Kidney capillary endothelial cell (primary cell): ENCODE measurements around the gene TMPRSS4.
"Not testable (repeated sequence)": the region's sequence is repeated elsewhere in the genome, so short reads cannot be mapped to it uniquely, and the experiment has no call there.

Experiments used
- DNase-seq: peaks from one replicate; pipeline ENCODE4 v3.0.0-alpha.2; 2018; ENCODE audit warnings: low spot score

The TMPRSS4 gene

DNA sequence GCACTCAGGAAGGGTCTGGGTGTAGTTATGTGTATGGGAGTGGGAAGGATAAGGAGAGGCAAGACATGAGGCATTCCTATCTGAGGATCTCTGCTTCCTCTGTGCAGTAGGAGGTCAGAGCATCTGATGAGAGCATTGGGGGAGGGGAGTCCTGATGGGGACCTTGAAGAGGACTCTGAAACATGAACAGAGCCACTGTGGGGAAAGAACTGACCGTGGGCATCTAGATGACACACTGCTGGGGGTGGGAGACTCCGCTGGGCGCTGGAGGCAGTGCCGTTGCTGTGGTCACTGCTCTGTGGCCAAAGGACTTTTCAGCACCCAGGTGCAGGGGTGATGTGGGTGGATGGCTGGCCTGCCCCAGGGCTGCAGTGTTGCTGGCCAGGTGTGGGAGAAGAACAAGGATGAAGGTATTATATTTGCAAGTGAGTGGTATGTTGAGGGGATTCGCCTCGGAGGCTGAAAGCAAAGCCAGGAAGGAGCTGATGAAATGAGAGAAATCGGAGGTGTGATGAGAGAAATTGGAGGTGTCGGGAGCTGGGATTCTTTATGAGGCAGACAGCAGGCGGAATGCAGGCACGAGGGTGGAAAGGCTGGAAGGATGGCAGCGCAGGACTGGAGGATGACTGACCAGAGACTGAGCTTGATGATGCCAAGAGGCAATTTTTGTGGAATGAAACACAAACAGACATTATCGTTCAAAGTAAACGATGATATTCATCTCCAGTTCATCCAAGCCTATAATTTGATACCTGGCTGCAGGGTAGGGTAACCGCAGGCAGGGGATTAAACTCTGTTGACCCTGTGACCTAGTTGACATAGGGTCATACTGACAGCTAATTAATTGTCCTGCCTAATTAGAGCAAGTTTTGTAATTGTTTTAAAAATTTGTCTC is 19.4 kb upstream of the TMPRSS4 start:
- DNase-seq = no peak

- DNase-seq = no peak
These were observed 18.3 kb upstream of the TMPRSS4 start for GRCh38 chr11:118058311-118059245.

DNA sequence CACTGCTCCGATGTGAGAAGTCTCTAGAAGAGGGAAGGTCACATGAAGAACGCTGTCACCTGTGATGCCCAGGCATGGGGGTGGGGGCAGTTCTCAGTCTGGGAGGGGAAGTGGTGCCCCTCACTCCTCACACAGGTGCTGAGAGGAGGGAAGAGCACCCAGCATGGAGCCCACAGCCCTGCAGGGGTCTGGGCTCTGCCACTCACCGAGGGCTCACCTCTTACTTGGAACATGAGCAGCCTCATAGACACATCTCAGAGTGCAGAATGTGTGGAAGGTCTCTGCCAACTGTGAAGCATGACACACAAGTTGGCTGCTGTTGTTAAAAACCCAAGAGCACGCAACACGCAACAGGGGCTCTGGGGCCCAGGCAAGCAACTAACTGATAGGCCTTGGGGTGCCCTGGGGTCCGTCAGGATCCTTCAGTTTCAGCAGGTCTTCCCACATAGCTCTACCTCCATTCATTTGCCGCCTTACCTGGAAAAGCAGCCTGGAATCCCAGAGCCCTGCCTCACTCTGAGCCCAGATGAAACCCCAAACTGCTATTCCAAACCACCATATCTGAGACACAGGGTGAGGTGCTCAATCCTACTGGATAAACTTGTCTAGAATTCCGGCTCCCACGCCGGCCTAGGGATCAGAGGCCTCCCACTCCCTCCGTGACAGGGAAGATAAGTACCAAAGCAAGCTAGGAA is 17.5 kb upstream of the TMPRSS4 start:
- no peak for DNase-seq

DNA sequence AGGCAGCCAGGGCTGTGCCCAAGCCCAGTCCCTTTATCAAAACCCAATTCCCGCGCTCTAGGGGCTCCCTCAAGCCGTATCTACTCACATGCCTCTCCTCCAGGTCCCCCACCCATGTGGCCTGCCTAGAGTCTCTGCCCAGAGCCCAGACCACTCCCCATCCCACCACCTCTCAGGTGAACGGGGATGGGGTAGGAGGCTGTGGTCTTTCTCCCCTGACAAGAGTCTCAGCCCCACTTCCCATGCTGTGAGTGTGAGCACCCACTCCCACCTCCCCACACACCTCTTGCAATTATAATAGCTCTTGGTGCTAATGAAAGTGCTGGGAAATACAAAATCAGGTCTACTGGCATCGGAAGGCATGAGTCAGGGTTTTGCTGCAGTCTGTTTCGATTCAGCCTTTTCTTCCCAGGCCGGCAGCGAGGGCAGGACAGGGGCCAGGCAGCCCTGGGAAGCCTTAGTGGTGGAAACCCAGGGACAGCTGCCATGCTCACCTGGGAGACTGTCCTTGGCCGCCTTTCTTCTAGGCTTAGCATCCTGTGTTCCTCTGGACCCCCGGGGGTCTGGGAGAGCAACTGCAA is 16.7 kb upstream of the TMPRSS4 start:
- no peak for DNase-seq

DNA sequence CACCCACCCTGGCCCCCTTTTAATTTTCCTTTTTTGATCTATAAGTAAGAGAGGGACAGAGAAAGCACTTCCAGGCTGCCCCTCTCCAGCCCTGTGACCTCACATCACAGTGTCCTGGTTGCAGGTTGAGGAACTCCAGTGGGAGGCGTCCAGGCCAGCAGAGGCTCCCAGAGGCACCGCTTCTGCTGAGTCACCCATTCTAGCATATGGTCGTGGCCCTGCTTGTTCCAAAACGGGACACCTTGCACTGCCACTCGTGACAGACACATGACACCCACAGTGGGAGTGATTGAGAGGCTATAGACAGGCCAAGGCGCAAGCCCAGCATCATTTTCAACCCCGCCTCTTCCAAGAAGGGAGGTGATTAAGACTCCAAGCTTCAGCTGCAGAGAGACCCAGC is 16.0 kb upstream of the TMPRSS4 start:
- no peak for DNase-seq

GRCh38 chr11:118061586-118062125 is 15.2 kb upstream of the TMPRSS4 start:
- DNase-seq = no peak

GRCh38 chr11:118062181-118062580 is 14.7 kb upstream of the TMPRSS4 start:
- not testable (repeated sequence) for DNase-seq

DNA sequence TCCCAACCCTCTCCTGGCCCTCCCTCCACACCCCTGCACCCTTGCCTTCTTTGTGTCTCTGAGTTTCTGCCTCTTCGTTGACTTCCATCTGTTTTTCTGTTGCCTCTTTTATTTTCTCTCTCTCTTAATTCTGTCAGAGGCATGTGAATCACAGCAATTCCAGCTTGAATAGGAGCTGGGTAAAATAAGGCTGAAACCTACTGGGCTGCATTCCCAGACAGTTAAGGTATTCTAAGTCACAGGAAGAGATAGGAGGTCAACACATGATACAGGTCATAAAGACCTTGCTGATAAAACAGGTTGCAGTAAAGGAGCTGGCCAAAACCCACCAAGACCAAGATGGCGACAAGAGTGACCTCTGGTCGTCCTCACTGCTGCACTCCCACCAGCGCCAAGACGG is 14.2 kb upstream of the TMPRSS4 start:
- not testable (repeated sequence) for DNase-seq

DNA sequence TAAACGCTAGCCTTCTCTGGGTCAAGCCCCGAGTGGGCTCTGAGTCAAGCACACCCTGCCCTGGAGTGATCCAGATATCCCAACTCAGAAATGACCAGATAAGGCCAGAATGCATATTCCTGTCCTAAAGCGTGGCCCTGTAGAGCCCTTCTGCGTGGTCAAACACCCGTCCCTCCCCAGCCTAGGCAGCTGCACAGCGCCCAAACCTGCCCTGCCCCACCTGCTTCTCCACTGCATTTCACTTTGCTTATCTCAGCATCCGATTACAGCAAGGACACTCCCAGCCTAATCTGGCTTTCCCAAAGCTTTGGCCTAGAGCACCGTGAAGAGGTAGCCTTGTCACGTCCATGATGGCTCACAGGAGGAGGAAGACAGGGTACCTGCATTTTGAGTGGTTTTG is 11.9 kb upstream of the TMPRSS4 start:
- DNase-seq = no peak

DNA sequence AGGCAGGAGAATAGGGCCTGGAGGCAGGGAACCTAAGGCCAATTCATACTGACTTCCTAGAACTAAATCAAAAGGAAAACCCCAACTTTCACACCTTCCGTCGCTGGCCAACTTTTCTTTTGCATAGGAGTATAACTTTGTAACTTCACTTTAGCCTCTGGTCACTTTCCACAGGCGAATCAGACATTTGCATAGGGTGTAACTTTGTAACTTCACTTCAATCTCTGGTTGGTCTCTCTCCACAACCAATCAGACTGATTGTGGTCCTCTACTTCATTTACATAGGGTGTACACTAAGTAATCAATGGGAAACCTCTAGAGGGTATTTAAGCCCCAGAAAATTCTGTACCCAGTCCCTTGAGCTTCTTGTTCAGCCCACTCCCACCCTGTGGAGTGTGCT is 11.5 kb upstream of the TMPRSS4 start:
- no peak for DNase-seq

DNA sequence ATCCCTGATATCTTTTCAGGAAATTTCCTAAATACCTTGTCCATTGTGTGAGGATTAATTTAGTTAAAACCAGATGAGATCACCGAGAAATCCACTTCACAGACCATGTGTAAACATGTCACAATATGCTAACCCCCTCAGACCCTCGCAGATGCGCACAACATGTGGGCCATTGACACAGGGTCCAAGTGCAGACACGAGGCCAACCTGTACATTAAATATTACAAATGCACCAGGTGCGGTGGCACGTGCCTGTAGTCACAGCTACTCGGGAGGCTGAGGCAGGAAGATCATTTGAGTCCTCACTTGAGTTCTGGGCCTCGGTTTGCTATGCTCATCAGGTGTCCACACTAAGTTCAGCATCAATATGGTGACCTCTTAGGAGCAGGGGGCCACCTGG is 9.9 kb upstream of the TMPRSS4 start:
- DNase-seq = no peak

DNA sequence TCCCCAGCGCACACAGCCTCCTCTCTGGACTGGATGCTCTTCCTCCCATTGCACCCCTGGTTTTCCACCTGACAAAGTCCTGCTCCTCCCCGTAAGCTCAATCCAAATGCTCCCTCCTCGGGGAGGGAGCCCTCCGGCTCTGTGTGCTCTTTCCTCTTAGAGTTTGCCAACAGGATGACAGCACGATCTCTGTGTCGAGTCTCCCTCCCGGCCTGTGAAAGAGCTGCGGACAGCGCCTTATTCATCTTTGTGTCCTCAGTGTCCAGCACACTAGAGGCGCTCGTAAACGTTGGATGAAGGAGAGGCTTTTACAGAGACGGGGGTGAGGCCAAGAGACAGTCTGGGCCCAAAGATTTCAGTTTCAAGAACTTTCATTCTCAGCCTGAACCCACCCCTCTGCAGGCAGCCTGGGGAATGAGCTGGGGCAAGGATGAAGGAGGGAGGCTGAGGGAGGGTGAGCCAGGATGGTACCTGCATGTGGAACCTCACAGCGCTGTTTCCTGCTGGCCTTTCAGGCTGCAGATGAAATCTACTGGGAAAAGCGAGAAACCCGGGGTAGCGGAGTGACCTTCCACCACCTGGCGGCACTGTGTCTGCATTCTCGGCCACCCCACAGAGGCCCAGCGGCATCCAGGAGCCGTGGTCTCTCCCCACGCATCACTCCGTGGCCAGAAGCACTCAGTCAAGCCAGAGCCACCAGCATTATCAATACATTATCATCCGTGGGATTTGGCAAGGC is 8.5 kb upstream of the TMPRSS4 start:
- no peak for DNase-seq

- no peak for DNase-seq
These were observed 7.8 kb upstream of the TMPRSS4 start for GRCh38 chr11:118068945-118069612.

DNA sequence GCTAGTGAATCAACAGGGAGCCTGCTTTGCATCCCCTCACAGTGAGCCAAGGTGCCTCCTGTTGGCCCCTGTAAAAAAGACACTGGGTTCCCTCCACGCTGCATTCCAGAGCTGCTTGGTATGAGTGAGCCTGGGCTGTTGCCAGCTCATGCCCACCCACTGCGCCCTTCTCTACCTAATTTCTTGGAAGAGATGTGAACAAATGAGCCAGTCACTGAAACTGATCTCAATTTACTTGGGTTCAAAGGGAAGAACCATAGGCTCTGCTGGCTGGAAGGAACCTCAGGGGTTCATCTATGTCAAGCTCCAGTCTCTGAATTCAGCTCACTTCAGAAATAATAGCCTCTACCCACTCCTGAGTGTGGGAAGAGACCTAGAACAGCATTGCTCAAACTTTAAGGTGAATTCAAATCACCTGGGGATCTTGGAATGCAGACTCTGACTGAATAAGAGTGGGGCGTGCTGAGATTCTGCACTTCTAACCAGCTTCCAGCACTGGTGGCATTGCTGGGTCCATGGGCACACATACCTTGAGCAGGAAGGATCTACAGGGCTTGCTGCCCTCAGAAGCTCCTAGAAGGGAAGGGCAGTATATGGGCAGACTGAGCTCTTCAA is 5.4 kb upstream of the TMPRSS4 start:
- no peak for DNase-seq

DNA sequence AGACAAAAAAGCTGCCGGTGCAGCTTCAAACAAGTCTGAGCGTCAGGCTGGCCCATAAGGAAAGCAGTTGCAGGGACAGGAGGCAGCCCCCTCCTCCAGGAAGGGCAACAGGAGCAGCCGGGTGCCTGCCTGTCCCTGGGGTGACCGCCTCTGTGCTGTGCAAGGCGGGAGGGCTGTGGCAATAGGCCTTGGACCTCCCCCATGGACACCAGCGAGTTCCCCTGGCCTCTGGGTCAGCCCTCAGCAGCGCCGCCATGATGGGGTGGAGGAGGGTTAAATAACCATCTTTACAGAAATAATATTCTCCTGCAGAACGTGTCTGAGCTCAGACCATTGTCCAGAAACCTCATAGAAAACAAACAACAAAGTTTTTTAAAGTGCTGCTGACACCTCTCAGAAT is 3.3 kb upstream of the TMPRSS4 start:
- no peak for DNase-seq

GRCh38 chr11:118074091-118074685 is 2.7 kb upstream of the TMPRSS4 start:
- DNase-seq = no peak

DNA sequence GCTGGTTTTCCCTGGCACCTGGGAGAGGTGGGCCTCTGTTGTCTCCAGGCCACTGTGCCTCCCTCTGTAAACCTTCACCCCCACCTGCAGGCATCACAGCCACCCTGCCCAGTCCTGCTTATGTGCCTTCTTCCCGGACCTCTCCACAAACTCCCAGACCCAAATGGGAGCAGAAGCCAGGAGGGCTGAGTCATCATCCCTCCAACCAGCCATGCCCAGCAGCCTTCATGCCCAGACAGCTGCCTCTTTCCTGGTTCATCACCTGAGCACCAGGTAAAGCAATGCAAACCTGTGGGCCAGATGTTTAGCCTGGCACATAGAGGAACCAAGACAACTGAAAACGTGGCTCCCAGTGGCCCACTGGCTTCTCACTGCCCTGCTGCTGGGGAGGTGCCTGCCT is 2.1 kb upstream of the TMPRSS4 start:
- no peak for DNase-seq

- no peak for DNase-seq
These were observed 2.1 kb downstream of the TMPRSS4 start for GRCh38 chr11:118078911-118079411.

DNA sequence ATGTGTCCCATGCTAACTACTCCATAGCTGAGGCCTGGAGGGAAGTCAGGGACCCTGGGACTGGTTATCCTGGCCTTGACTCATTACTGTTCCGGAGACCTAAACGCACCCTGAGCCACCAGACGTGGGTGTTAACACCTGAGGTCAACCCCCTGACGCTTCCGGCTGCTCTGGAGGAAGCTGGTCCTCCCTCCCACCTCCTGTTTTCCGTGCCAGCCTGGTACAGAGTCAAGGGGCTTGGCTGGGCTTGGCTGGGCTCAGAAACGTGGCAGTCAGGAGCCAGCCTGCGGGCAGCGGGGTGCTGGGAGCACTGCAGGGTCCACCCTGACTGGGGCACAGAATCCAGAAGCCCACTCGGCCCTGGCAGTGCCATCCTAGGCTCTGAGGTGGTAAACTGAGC is 2.6 kb downstream of the TMPRSS4 start:
- no peak for DNase-seq
